Hepatocyte (in vitro differentiated cells): ENCODE data around the gene TCOF1. TPM values are rescaled to one million over a fixed set of nuclear protein-coding genes. Genes with fewer than 3 reads are reported as not detected.

Source experiments
- DNase-seq: peaks from one replicate; pipeline ENCODE4 v3.0.0-alpha.2; 2016; ENCODE audit warnings: low spot score
- H2AFZ ChIP-seq: fragments of 200-600 bp; sonication (generic); 2 replicates; pipeline ENCODE4 v1.6.0; 2016; ENCODE audit warnings: antibody characterized with exemption, mild to moderate bottlenecking
- H3K27ac ChIP-seq: fragments of 200-600 bp; sonication (generic); 2 replicates; pipeline ENCODE4 v1.5.1; 2016; ENCODE audit warnings: mild to moderate bottlenecking
- H3K27me3 ChIP-seq: fragments of 200-600 bp; sonication (generic); 2 replicates; pipeline ENCODE4 v1.6.1; 2016
- H3K36me3 ChIP-seq: fragments of 200-600 bp; sonication (generic); replicated peaks from 2 replicates; pipeline ENCODE4 v1.5.1; 2016; ENCODE audit warnings: low read depth; ENCODE audit not compliant: insufficient read depth
- H3K4me1 ChIP-seq: fragments of 200-600 bp; sonication (generic); 2 replicates; pipeline ENCODE4 v1.5.1; 2016; ENCODE audit warnings: mild to moderate bottlenecking, moderate library complexity; ENCODE audit not compliant: insufficient read depth
- H3K4me2 ChIP-seq: fragments of 200-600 bp; sonication (generic); 2 replicates; pipeline ENCODE4 v1.6.0; 2016
- H3K4me3 ChIP-seq: fragments of 200-600 bp; sonication (generic); 2 replicates; pipeline ENCODE4 v1.5.1; 2016; ENCODE audit warnings: mild to moderate bottlenecking
- H3K79me2 ChIP-seq: fragments of 200-600 bp; sonication (generic); 2 replicates; pipeline ENCODE4 v1.6.0; 2017; ENCODE audit warnings: mild to moderate bottlenecking
- H3K9me2 ChIP-seq: fragments of 200-600 bp; sonication (generic); replicated peaks from 2 replicates; pipeline ENCODE4 v1.6.0; 2017; ENCODE audit warnings: mild to moderate bottlenecking; ENCODE audit not compliant: insufficient read depth
- H3K9me3 ChIP-seq: fragments of 200-600 bp; sonication (generic); 2 replicates; pipeline ENCODE4 v1.5.1; 2016; ENCODE audit warnings: low read depth, mild to moderate bottlenecking
- H4K20me1 ChIP-seq: fragments of 200-600 bp; sonication (generic); 2 replicates; pipeline ENCODE4 v1.6.0; 2016; ENCODE audit warnings: mild to moderate bottlenecking; ENCODE audit not compliant: insufficient read depth, poor library complexity, severe bottlenecking
- CTCF ChIP-seq: fragments of 200-600 bp; sonication (generic); IDR thresholded peaks from 2 replicates; pipeline ENCODE4 v1.5.1; 2016; ENCODE audit warnings: antibody characterized with exemption, mild to moderate bottlenecking; ENCODE audit not compliant: poor library complexity
- EZH2 ChIP-seq: fragments of 200-600 bp; sonication (generic); IDR thresholded peaks from 2 replicates; pipeline ENCODE4 v1.6.1; 2016; ENCODE audit warnings: antibody characterized with exemption, mild to moderate bottlenecking, borderline replicate concordance
- EZH2phosphoT487 ChIP-seq: fragments of 200-600 bp; sonication (generic); IDR thresholded peaks from one replicate; pipeline ENCODE4 v1.6.1; 2018; ENCODE audit warnings: antibody characterized with exemption, mild to moderate bottlenecking, low read depth, moderate library complexity; ENCODE audit not compliant: unreplicated experiment, severe bottlenecking
- WGBS: methylation state at CpG from one replicate; pipeline ENCODE4 v1.1.6; 2016; ENCODE audit warnings: low lambda C conversion rate; ENCODE audit errors: missing lambda C conversion rate; 5-methylcytosine and 5-hydroxymethylcytosine counted together
- polyA plus RNA-seq: library from polyadenylated mRNA; unstranded; fragments of >200 nt; fragmentation: Nextera tagmentation; extraction: Ambion mirVana; gene quantifications from 2 replicates; pipeline ENCODE4 v1.2.1, GENCODE V29; 2016
- total RNA-seq: library from RNA; depleted of rRNA; stranded (reverse); fragments of >200 nt; gene quantifications from 2 replicates; pipeline ENCODE4 v1.2.3, GENCODE V29; 2014

TCOF1 gene
- total and polyA plus RNA-seq, 2 experiments from 2014 or later = 19.9 to 24.0 TPM

GRCh38 chr5:150355791-150356190 is 1.7 kb upstream of the TCOF1 start:
- WGBS = 96% methylated on average over 2 of the region's 2 CpGs
- peak overlapping the region; percentile 70 for H3K4me2 ChIP-seq
- no peak overlapping the region for H2AFZ ChIP-seq
- H3K4me3 ChIP-seq = no peak overlapping the region
- DNase-seq = no peak
- no peaks in the 10 kb centered on the region for H3K9me3 ChIP-seq
- peaks cover 28% of the 10 kb centered on the region for H3K79me2 ChIP-seq
- no peaks in the 10 kb centered on the region for H3K9me2 ChIP-seq
- no peak for TF ChIP-seq EZH2phosphoT487
- TF ChIP-seq EZH2 = no peak
- no peak for TF ChIP-seq CTCF
- H3K36me3 ChIP-seq = no peaks in the 10 kb centered on the region
- no peaks in the 10 kb centered on the region for H4K20me1 ChIP-seq
- no peaks in the 10 kb centered on the region for H3K27me3 ChIP-seq
- peak overlapping the region; percentile 73 for H3K27ac ChIP-seq
- H3K4me1 ChIP-seq = peaks cover 29% of the 10 kb centered on the region

- no peak for TF ChIP-seq EZH2
- H4K20me1 ChIP-seq = no peaks in the 10 kb centered on the region
- peak overlapping the region; percentile 70 for H3K4me2 ChIP-seq
- H3K27ac ChIP-seq = peak overlapping the region; percentile 73
- no peak overlapping the region for H3K4me3 ChIP-seq
- no peaks in the 10 kb centered on the region for H3K9me3 ChIP-seq
- WGBS = 69% methylated on average over 10 of the region's 10 CpGs
- DNase-seq = no peak
- H3K4me1 ChIP-seq = peaks cover 29% of the 10 kb centered on the region
- no peaks in the 10 kb centered on the region for H3K27me3 ChIP-seq
- H3K79me2 ChIP-seq = peaks cover 28% of the 10 kb centered on the region
- no peaks in the 10 kb centered on the region for H3K36me3 ChIP-seq
- peak overlapping the region; percentile 45 for H2AFZ ChIP-seq
- no peaks in the 10 kb centered on the region for H3K9me2 ChIP-seq
Observed at GRCh38 chr5:150356575-150357294, 762 bp upstream of the TCOF1 start.

GRCh38 chr5:150358261-150359095 is 981 bp downstream of the TCOF1 start:
- H3K4me2 ChIP-seq = peak overlapping the region; percentile 93
- WGBS = 50% methylated on average over 23 of the region's 23 CpGs
- H3K9me3 ChIP-seq = no peaks in the 10 kb centered on the region
- DNase-seq = peak; percentile 40
- H3K27ac ChIP-seq = peak overlapping the region; percentile 52
- no peaks in the 10 kb centered on the region for H3K9me2 ChIP-seq
- no peaks in the 10 kb centered on the region for H3K36me3 ChIP-seq
- TF ChIP-seq EZH2 = no peak
- TF ChIP-seq EZH2phosphoT487 = no peak
- no peak for TF ChIP-seq CTCF
- H4K20me1 ChIP-seq = no peaks in the 10 kb centered on the region
- H3K27me3 ChIP-seq = no peaks in the 10 kb centered on the region
- H2AFZ ChIP-seq = peak overlapping the region; percentile 58
- peaks cover 24% of the 10 kb centered on the region for H3K4me1 ChIP-seq
- peak overlapping the region; percentile 61 for H3K4me3 ChIP-seq
- peaks cover 28% of the 10 kb centered on the region for H3K79me2 ChIP-seq

GRCh38 chr5:150361301-150361700 is 3.8 kb downstream of the TCOF1 start:
- H3K79me2 ChIP-seq = peaks cover 28% of the 10 kb centered on the region
- no peaks in the 10 kb centered on the region for H3K9me3 ChIP-seq
- WGBS = 75% methylated on average over 1 of the region's 1 CpG
- no peak overlapping the region for H3K4me2 ChIP-seq
- no peak overlapping the region for H2AFZ ChIP-seq
- H3K27ac ChIP-seq = no peak overlapping the region
- H3K4me3 ChIP-seq = no peak overlapping the region
- DNase-seq = no peak
- H3K36me3 ChIP-seq = no peaks in the 10 kb centered on the region
- H4K20me1 ChIP-seq = no peaks in the 10 kb centered on the region
- no peaks in the 10 kb centered on the region for H3K9me2 ChIP-seq
- H3K27me3 ChIP-seq = no peaks in the 10 kb centered on the region
- H3K4me1 ChIP-seq = peaks cover 16% of the 10 kb centered on the region
- no peak for TF ChIP-seq CTCF
- TF ChIP-seq EZH2 = no peak
- TF ChIP-seq EZH2phosphoT487 = no peak
